Activated T-helper 1 cell treated with anti-CD3 and anti-CD28 coated beads, Interleukin-2, amount 50 U/mL, for 16 hours (primary cell): ENCODE measurements around the gene STC2.

Source experiments
- DNase-seq, 2 donors: peaks; one replicate each; pipeline ENCODE4 v3.0.0-alpha.2; 2020; ENCODE audit warnings: low read depth in 1 of 2, low spot score in 1 of 2

The STC2 gene

DNA sequence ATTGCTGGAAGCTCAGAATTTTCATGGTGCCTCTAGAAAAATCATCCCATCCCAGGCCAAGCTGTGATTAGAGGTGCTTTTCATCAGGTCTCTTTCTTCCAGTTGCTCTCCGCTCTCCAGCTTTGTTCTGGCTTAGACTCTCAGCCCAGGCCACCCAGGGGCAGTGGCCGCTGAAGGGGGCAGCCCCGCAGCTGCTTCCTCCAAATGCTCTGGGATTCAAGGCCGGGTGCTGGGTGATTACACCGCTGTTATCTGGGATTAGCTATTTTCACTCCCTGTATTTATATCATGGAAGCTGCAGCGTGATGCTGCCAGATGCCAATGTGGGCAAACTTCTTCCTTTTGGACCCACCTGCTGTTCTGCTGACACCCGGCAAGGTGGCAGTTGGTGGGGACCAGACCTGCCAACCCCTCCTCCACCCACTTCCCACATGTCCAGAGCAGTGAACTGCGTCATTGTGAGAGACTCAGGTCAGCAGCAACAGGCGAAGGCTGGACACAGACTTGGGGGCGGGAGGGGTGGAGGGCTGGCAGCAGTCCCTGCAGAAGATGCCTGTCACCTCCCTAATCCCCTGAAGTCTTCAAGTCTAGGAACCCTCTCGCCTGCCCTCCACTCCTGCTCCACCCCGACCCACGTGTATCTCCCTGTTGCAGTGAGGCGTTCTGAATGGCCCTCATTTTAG lies 59.3 kb downstream of the STC2 start:
- DNase-seq, result no peak

GRCh38 chr5:173265433-173265832 lies 62.8 kb downstream of the STC2 start:
- no peak for DNase-seq
